HG03108 (cell line): ENCODE data around the gene FANCC.

Source experiments
- ATAC-seq: cut with Tn5 transposase; IDR thresholded peaks from one replicate; pipeline ENCODE4 v1.9.1; 2021; ENCODE audit warnings: moderate library complexity; ENCODE audit not compliant: unreplicated experiment

FANCC gene

DNA sequence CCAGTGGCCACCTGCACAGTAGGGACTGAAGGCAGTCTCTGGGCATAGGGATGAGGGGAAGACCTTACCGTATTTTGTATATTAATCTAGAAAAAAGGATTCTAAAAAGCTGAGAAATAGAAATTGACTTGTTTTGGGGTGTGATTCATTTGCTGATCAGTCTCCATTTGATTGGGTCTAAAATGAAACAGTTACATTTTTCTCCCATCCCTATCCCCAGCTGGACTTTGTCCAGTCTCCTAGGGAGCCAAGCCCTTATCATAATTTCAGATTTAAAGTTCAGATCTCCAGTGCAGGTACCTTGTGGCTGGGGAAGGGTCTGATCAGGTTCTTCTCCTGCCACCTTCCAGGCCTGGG, 240.8 kb downstream of the FANCC start:
- no peak for ATAC-seq

DNA sequence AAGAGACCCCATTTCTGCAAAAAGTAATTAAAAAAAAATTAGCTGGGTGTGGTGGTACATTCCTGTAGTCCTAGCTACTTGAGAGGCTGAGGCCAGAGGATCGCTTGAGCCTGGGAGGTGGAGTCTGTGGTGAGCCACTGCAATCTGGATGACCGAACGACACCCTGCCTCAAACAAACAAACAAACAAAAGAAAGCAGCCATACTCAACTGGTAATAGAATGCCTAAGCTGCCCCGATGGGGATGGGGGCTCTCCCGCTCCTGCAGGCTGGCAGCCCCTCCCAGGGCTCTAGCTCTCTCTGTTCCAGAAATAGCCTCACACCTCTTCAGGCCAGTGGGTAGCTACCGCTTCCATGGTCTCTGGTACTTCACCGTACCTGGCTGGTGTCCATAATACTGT, 241.8 kb downstream of the FANCC start:
- ATAC-seq = no peak

DNA sequence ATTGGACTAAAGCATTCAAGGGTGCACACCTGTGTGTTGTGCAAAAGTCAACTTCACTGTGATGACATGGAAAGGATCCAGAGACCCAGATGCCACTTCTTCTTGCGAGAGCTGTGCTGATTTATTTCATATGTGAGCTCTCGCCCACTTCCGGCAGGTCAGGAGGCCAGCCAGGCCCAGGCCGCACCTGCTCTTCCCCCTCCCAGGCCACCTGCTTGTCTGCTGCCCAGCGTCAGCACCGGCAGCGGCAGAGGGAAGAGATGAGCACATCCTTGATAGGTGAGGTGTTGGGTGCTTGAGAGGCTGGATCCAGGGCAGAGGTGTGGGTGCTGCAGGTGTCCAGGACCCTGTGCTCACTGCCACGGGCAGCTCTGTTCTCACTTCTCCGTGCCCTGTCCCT, 242.9 kb downstream of the FANCC start:
- no peak for ATAC-seq

DNA sequence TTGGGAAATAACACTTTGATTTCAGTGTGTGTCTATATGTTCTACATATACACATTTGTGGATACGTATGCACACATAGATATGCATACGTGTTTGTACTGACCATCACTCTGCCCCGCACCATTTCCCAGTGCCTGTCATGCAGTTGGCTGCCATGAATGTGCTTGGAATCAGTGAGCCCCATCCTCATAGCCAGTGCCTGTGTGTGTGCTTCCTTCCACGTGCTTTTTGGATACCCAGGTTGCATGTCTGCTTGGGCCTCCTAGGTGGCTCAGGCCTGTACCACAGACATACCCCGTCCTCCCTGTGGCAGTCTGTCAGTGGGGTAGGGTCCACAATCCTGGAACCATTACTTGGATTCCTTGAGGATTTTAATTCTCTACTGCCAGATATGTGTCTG, 243.6 kb downstream of the FANCC start:
- ATAC-seq = no peak

DNA sequence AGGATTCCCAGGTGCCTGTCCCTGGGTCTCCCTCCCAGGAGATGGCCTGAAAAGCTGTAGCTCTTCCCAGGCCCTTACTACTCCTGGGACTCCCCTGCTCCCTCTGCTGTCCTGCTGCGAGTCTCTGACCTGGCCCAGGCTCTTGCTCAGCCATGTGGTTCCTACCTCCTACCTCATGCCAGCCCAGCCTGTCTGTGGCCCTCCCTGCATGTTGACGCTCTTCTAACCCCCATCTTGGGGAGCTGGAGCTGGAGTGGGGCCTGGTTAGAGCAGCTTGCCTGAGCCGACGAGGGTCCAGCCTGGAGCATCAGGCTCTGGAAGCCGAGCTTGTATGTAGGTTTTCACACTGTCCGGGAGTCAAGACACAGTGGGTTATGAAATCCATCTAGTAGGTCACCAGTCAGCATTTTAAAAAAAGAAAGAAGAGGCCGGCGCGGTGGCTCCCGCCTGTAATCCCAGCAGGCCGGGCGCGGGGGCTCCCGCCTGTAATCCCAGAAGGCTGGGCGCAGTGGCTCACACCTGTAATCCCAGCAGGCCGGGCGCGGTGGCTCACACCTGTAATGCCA, 244.4 kb downstream of the FANCC start:
- ATAC-seq = no peak

DNA sequence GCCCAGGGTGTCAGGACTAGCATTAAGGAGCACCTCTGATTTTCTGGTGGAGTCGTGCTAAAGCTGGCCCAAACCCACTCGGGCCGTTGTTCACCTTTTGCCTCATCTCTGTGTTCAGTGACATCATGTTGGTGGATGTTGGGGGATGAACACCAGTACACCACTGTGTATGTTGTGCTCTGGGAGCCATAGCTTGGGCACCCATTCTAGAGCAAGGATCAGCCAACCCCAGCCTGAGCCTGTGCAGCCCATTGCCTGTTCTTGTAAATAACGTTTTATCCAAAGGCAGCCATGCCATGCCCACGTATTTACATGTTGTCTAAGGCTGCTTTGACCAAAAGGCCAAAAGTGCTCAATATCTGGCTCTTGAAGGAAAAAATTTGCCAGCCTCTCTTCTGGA, 245.6 kb downstream of the FANCC start:
- ATAC-seq = no peak

DNA sequence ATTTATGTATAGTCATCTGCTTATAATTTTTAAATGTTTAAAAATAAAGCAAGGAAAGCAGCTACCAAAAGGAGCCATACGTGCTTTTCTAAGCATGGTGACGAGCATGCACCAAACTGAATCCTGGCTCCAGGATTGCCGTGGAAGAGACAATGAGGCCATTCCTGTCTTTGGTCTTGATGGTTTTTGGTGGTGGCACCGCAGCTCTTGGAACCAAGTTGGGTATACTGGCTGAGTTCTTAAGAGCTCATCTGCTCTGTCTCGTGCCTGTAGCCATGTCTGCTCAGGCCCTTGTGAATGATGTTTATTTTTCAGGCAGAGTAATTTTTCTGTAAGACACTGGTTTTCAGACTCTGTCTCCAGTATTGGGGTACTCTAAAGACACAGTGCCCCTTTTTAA, 246.1 kb downstream of the FANCC start:
- no peak for ATAC-seq

DNA sequence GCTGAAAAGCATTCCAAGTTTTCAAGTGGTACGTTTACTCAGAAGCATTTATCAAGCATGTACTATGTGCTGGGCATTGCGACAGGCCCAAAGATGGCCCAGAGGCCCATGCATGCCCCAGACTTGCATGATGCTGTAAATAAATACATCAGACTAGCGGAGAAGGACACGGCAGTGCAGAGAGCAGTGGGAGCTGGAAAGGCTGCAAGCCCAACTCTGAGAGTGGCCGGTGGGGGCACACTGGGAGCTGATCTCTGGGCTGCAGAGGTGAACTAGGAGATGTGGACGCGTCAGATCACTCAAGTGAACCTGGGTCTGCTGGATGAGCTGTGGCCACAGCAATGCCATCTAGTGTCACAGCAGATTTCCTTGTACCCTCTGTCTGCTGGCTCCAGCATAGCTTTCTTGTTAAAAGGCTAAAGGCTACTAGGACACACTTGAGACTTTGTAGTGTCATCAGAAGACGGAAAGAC, 246.9 kb downstream of the FANCC start:
- ATAC-seq = no peak

DNA sequence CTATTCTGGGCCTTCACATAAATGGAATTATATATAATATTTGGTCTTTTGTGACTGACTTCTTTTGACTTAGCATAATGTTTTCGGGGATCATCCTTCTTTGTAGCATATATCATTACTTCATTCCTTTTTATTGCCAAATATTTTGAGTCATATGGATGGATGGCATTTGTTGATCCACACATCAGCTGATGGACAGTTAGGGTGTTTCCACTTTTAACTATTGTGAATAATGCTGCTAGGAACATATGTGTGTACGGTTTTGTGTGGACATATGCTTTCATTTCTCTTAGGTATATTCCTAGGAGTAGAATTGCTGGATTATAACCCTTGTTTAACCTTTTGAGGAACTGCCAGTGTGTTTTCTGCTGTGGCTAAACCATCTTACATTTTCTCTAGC, 249.6 kb downstream of the FANCC start:
- ATAC-seq = no peak

DNA sequence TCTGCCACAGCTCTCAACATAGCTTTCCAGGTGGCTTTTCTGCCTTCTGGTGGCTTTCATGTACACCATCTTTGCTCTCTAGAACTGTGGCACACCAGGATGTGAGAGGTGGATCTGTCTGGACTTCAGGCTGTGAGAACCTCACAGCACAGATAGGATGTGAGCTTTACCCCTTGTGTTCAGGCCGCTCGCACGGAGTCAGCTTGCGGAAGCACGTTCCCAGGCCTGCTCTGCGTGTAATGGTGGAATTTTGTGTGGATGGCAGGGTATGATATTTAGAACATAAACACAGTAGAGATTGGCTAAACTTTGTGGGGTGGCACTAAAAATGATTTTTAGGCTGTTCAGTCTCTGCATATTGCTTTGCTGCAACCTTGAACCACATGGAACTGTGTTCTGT, 250.5 kb downstream of the FANCC start:
- ATAC-seq = no peak

DNA sequence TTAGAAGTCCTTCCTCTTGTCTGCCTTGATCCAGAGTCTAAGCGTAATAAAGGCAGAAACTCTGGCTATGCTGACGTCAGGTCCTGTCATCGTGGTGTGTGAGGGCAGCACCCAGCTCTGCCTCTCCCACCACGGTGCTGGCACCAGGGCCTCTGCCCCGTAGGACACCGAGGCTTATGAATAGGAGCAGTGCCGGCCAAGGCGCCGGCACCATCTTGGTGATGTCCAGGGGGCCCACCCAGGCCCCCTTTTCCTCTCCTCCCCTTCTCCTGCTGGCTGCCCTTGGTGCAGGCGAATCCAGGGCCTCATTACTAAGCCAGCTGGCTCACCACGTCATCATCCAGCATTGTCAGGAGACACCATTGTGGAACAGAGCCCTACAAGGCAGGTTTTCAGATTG, 252.3 kb downstream of the FANCC start:
- no peak for ATAC-seq

DNA sequence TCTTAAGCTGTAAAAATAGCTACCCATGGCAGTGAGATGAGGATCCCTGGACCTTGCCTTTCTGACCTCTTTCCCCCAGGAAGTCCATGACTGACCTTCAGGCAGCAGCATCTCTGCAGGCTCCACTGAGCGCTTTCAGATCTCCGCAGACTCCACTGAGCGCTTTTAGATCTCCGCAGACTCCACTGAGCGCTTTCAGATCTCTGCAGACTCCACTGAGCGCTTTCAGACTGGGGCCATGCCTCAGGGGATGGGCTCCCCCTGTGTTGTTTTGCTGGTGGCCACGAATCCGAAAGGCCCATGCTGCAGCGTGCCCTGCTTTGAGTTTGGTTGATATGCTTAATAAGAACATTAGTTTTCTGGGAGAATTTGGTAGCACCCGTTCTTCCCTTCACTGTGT, 254.2 kb downstream of the FANCC start:
- no peak for ATAC-seq

DNA sequence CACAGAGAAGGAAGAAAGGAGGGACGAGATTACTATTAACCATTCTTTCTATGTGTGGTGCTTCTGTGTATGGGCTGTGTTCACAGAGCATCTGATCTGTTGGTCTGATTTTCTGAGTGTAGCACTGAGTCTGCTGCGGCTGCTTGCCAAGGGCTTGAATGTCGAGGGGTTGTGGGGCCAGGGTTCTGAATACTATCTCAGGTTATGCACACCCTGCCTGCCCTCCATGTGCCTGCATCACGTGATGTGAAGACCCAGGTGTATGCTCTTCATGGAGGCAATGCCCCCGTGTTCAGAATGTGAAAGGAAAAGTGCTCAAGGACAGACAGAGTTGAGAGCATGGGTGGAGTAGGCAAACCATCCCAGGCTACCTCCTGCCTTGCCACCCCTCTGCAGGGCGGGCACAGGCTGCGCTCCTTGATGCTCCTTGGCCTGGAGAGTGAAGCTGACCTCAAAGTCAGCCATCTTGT, 254.9 kb downstream of the FANCC start:
- ATAC-seq = no peak

DNA sequence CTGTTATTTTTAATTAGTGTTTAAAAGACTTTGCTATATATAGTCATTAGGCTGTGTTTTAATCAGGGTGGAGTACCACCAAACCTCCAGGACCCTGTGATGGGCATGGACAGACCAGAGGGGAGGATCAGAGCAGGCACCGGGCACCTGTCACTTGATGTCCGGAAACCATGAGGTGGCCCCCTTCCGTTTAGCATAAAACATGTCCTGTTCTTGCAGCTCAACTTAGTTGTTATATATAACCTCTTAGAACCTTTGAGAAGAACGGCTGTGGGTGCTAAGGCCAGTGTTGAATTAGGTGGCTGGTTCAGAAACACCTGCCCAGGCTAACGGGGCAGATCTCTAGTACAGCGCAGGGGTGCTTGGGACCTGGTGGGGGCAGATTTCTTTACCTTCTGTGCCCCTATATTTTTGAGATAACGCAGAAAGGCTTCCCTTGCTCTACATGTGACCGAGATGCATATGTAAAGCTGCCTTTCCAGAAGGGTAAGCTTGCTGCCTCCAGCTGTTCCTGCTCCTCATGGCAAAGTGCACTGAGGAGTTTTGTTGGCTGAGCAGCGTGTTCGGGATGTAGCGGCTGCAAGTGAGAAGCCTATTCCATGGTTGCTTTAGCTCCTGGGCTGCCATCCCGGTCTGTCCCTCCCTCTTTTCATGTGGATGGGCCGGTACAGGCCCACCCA, 255.5 kb downstream of the FANCC start:
- no peak for ATAC-seq

DNA sequence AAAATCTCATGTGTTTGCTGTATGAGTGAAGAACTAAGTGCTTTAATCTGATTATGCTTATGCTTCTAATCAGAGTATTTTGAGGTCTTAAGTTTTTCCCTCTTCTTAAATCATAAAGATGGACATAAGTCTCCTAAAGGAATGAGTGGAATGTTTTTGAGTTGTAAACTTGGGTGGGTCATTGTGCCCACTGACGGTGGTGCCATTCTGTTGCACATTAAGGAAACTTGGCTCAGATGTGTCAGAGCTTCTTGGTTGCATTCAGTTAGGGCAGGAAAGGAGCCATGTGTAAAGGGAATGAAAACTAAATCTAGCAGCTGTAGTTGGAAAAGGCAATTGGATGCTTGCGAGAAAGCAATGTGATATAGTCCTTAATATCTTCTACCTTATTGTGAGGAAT, 256.6 kb downstream of the FANCC start:
- no peak for ATAC-seq

DNA sequence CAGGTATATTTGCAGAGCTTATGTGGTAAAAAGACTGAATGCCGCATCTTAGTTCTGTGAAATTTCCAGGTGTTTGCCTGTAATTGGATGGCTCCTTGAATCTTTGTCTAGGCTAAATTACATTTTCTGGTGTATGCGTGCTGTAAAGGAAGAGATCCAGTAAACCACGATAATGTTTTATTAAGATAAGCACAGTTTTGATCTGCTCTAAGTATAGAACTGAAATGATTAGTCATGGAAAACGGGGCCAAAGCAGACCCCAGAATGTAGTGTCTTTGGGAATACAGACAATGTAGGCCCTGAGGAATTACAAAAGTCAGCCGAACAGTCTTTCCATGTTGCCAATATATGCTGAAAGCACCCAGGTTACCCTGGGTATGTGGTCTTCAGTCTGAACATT, 257.3 kb downstream of the FANCC start:
- no peak for ATAC-seq

DNA sequence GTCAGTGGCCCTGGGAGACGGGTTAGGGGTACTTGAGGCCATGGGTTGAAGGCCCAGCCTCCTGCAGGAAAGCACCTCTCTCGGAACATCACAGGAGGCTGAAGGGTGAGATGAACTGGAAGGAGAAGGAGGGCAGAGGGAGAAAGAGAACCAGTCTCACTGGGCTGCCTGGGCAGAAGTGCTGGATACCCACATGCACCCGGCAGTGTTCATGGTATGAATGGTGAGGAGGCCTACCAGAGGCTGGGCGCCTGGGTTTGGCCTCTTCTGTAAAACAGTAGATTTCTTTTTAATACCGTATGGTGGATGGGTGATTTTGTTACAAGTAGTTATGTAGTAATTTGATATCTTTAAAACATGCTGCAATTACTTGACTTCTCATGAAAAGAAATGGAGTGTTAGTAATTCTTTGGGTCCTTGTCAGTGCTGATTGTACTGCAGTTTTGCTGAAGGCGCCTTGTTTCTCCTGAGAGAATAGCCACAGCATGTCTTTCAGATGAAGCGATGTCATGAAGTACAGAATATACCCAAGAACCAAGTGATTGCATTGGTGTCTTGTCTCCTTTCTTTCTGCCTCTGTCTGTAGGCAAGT, 258.6 kb downstream of the FANCC start:
- ATAC-seq = no peak

DNA sequence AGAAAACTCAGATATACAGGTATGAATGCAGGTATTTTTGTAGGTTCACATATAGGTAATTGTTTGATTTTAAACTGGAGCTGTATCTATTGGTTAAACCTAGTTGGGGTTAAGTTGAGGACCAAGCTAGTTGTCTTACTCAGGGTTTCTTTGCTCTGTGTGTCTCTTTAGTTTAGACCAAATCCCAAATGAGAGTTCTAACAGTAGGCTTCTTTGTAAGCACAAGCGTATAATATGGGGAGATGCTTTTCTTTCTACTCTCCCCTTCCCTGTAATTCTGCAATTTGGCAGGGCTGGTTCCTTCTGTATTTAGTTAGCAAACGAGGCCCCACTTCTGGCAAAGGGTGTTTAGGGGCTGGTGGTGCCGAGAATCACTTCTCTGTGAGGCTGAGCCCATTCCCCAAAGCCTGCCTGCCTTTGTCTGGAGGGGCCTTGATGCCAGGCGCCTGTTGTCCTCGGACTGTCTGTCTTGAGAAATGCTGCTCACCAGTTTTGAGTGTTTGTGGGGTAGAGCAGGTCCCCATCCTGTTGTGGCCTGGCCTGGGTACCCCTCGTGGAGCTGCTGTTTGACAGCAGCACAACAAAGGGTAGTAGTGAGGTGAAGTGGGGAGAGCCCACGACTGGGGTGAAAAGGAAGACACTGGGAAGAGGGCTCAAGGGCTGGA, 259.3 kb downstream of the FANCC start:
- no peak for ATAC-seq

DNA sequence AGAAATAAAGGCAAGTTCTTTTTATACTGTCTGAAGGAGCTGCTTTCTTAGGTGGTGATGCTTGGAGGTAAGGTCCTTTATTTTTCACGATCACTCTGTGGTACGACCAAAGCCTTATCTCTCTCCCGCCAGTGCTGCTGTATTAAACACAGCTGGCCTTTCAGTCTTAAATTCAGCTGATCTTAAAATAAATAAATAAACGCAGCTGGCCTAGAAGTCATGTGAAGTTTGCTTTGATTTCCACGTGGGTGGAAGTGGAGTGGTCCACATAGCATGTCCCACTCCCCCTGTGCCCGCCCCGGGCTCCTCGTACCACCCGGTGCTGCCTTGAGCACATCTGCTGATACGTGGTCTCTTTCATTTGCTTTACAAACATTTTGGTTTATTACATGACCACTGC, 260.4 kb downstream of the FANCC start:
- no peak for ATAC-seq

DNA sequence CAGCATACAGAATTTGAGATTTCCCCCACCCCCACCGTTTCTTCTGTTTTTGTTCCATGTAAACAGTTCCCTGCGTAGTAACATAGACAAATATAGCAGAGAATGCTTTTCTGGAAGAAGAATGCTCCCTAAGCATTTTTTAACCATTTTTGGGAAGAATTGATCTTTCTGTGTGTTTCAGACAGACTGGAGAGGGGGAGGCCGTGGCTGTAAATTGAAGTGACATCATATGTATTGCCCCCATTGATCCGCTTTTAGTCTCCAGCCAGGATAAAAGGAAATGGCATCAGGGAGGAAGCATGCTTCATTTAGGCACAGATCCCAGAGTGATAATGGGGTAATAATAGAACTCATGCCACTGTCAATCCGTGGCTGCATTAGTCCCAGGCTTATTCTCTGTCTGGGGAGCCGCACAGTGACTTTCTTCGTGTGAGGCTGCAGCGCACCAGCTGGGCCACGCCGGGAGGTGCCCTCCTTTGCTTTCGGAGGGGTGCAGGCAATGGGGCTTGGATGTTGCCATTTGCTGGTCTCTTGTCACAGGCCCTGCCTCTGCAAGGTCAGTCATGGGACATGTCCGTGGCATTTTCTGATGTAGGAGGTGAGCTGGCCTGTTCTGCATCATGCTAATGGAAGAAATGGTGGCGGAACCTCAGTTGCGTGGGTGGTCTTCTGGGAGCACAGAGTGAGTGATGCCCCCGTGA, 261.5 kb downstream of the FANCC start:
- ATAC-seq = no peak

DNA sequence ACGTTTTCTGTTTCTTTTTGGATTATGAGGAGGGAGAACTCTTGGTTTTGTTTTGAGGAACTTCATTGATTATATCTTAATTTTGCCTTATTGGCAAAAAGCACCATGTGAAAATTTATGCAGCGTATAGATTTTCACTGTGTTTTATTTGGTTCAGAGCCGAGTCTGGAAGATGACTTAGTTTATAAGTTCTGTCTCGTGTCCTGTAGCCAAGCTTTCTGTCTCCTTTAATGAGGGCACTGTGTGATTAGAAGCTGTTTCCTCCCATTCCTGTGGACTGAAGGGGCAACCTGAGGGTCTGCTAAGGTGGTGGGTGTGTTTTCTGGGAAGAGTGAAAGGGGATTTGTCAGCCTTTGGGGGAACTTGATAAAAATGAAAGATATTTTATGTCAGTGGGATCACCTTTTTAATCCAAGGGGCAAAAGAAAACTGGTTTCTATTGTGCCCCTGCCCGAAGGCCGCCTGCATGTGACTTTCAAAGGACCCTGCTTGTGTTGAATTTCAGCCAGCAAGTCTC, 262.1 kb downstream of the FANCC start:
- ATAC-seq = no peak
